NB4 (cell line): ENCODE measurements around the gene PIK3CA.
A peak's percentile ranks its signal among the peaks of the same experiment; 100 is the strongest.
"Not testable (repeated sequence)": the region's sequence is repeated elsewhere in the genome, so short reads cannot be mapped to it uniquely, and the experiment has no call there.

Source experiments
- DNase-seq: peaks from one replicate; pipeline ENCODE4 v3.0.0; 2010; ENCODE audit warnings: low read depth
- H3K4me3 ChIP-seq: one replicate; pipeline ENCODE4 v1.5.1; 2011; ENCODE audit warnings: mild to moderate bottlenecking, low read depth, low read length, moderate library complexity
- CTCF ChIP-seq: IDR thresholded peaks from one replicate; pipeline ENCODE4 v1.5.1; 2012; ENCODE audit warnings: low read depth, low read length
- MAX ChIP-seq: IDR thresholded peaks from 2 replicates; pipeline ENCODE4 v1.6.1; 2011; ENCODE audit warnings: low read depth, low read length
- MYC ChIP-seq: IDR thresholded peaks from 2 replicates; pipeline ENCODE4 v1.6.1; 2011; ENCODE audit warnings: low read depth, low read length
- POLR2A ChIP-seq: IDR thresholded peaks from 2 replicates; pipeline ENCODE4 v1.6.1; 2011; ENCODE audit warnings: mild to moderate bottlenecking; ENCODE audit not compliant: insufficient read length; ENCODE audit errors: extremely low read depth

Gene PIK3CA

GRCh38 chr3:179189759-179190158, 41.6 kb downstream of the PIK3CA start:
- no peak for DNase-seq
- no peak overlapping the region for H3K4me3 ChIP-seq
- TF ChIP-seq CTCF (no peak), MYC (no peak), MAX (no peak), POLR2A (no peak)

GRCh38 chr3:179190581-179190980, 42.4 kb downstream of the PIK3CA start:
- no peak for TF ChIP-seq POLR2A
- no peak for TF ChIP-seq MAX
- DNase-seq: no peak
- H3K4me3 ChIP-seq: no peak overlapping the region

DNA sequence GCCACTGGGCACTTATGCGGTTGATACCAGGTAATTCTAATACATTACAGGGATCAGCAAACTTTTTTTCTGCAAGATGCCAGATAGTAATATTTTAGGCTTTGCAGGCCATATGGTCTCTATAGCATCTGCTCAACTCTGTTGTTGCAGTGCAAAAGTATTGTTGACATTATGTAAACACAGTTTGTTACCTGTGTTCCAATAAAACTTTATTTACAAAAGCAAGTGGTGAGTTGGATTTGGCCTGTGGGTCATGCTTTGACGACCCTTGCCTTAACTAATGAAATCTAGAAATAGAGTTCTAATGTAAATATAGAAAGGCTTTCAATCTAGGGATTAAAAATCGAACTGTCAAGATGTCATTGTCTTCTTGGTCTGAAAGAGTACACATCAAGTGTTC, 44.4 kb downstream of the PIK3CA start:
- no peak overlapping the region for H3K4me3 ChIP-seq
- DNase-seq: no peak
- TF ChIP-seq POLR2A (no peak), CTCF (no peak), MYC (no peak), MAX (no peak)

- no peak overlapping the region for H3K4me3 ChIP-seq
- no peak for DNase-seq
- TF ChIP-seq POLR2A (no peak), MYC (no peak), MAX (no peak), CTCF (no peak)
These were observed 46.8 kb downstream of the PIK3CA start for GRCh38 chr3:179194931-179195330.

DNA sequence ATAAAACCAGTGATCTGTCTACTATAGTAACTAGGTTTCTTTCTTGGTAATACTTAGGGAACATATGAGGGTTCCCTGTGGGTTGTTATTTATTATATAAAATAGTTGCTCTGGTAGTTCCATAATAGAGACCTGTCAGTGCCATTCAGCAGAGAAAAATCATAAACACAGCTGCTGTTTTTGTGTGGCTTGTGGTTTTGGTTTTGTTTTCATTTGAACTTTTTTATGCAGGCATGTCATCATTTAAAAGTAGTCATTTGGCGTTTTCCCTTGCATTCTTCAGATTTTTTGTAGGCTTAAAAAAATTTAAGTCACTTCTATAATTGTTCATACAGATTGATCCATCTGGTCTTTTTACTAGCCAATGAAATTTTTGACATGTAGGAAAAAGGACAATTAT, 47.9 kb downstream of the PIK3CA start:
- TF ChIP-seq POLR2A (no peak), MAX (no peak)
- DNase-seq: no peak
- no peak overlapping the region for H3K4me3 ChIP-seq

DNA sequence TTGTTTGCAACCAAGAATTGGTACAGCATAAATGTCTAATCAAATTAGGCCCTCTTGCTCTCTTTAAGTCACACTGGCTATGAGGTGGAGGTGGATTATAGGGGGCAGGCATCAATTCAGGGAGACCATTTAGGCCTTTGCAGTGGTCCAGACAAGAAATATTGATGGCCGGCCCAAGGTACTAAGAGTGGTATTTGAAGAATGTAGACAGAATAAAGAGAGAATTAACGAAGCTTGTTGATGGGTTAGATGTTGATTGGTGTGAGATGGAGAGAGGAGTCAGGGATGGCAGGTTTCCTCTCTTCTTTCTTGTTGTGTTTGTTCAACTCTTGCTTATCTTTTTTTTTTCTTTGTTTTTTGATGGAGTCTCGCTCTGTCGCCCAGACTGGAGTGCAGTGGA, 48.5 kb downstream of the PIK3CA start:
- TF ChIP-seq POLR2A (no peak), MYC (no peak), CTCF (no peak), MAX (no peak)
- DNase-seq: no peak
- H3K4me3 ChIP-seq: no peak overlapping the region

DNA sequence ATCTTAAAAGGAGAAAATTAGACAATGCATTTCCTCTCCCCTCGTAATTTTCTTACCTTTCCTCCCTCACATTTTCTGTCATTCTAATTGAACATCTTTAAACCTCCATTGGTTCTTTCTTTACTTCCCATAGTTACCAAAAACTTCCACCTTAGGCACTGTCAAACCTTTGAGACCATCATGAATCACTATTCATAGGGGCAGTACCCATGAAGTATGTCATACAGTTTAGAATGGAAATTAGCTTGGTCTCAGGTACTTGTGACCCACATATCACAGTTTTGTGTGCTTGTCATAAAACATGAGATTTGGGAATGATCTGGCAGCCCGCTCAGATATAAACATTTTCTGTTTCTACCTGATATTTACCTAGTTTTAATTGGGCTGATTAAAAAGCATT, 52.6 kb downstream of the PIK3CA start:
- H3K4me3 ChIP-seq: no peak overlapping the region
- TF ChIP-seq CTCF: no peak
- TF ChIP-seq MYC: no peak
- TF ChIP-seq POLR2A: no peak
- no peak for DNase-seq

DNA sequence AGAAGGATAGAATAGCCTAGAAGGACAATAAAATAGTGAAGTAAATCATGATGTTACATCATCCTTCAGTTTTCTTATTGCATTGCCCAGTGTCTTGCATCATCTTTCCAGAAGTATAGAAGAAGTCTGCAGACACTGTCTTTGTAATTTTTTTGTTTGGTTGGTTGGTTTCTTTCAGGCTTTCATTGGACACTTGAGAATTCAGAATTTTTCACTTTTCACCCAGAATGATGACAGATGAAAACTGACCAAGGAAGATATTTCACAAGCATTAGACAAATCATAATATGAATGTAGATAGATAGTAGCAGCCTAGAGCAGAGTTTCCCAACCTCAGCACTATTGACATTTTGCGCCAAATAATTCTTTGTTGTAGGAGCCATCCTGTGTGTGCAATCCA, 67.4 kb downstream of the PIK3CA start:
- peak; percentile 36 for DNase-seq
- not testable (repeated sequence) for H3K4me3 ChIP-seq

DNA sequence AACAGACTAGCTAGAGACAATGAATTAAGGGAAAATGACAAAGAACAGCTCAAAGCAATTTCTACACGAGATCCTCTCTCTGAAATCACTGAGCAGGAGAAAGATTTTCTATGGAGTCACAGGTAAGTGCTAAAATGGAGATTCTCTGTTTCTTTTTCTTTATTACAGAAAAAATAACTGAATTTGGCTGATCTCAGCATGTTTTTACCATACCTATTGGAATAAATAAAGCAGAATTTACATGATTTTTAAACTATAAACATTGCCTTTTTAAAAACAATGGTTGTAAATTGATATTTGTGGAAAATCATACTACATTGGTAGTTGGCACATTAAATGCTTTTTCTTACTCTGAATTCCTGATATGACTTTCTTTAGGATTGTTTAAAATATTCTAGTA, 70.1 kb downstream of the PIK3CA start:
- DNase-seq, H3K4me3 ChIP-seq: not testable (repeated sequence)
